Activated B cell treated with CpG ODN at 0.5 μM for 24 hours (primary cell): ENCODE measurements around the gene SND1. TPM values are rescaled to one million over a fixed set of nuclear protein-coding genes. Genes with fewer than 3 reads are reported as not detected.

ENCODE experiments used
- ATAC-seq: fragments of 200-7000 bp; cut with Tn5 transposase; one replicate; pipeline ENCODE4 v1.10.0; 2021; ENCODE audit warnings: low read depth, mild to moderate bottlenecking, moderate library complexity
- CTCF ChIA-PET: fragments of 350-600 bp; sonication (Branson Sonifier 250); formaldehyde crosslinking; loops from one replicate; lab custom pipeline; 2021; ENCODE audit warnings: antibody characterized with exemption; lab: Charles Lee
- POLR2A ChIA-PET: fragments of 350-600 bp; sonication (Branson Sonifier 250); formaldehyde crosslinking; loops from one replicate; lab custom pipeline; 2021; ENCODE audit warnings: antibody characterized with exemption; lab: Charles Lee
- DNase-seq: peaks from one replicate; pipeline ENCODE4 v3.0.0; 2022
- H3K27ac Mint-ChIP-seq: one replicate; pipeline ENCODE4 v1.8.0; 2020; ENCODE audit warnings: mixed read lengths
- H3K27me3 Mint-ChIP-seq: one replicate; pipeline ENCODE4 v1.8.0; 2021; ENCODE audit warnings: mixed read lengths
- H3K36me3 Mint-ChIP-seq: one replicate; pipeline ENCODE4 v1.8.0; 2021; ENCODE audit warnings: low read depth, mixed read lengths
- H3K4me1 Mint-ChIP-seq: one replicate; pipeline ENCODE4 v1.8.0; 2021; ENCODE audit warnings: mixed read lengths
- H3K4me3 Mint-ChIP-seq: one replicate; pipeline ENCODE4 v1.8.0; 2020; ENCODE audit warnings: mild to moderate bottlenecking, mixed read lengths
- H3K9me3 Mint-ChIP-seq: one replicate; pipeline ENCODE4 v1.8.0; 2020; ENCODE audit warnings: mixed read lengths
- CTCF ChIP-seq: fragments of 200-600 bp; IDR thresholded peaks from one replicate; pipeline ENCODE4 v1.8.0; 2022; ENCODE audit warnings: antibody characterized with exemption, mild to moderate bottlenecking
- intact Hi-C: fragments of 100-400 bp; cut with micrococcal nuclease; formaldehyde crosslinking; loops from one replicate; pipeline ENCODE4 v1.15.1; 2024
- total RNA-seq: library from RNA; stranded (reverse); gene quantifications from 2 replicates; pipeline ENCODE4 v1.2.3, GENCODE V29; 2022

The SND1 gene
- total RNA-seq, 1 donor from 2014 or later, result 215 TPM

- intact Hi-C loops, result no loop called here
- no peak for TF ChIP-seq CTCF
- no peaks in the 10 kb centered on the region for H3K9me3 Mint-ChIP-seq
Measured at GRCh38 chr7:127995156-127995880, 343.3 kb downstream of the SND1 start.

GRCh38 chr7:127995881-127996215, 343.9 kb downstream of the SND1 start:
- Mint-ChIP-seq H3K9me3 (no peaks in the 10 kb centered on the region), H3K4me1 (peaks cover 14% of the 10 kb centered on the region), H3K27me3 (no peaks in the 10 kb centered on the region), H3K27ac (no peak overlapping the region), H3K36me3 (peaks cover 72% of the 10 kb centered on the region), H3K4me3 (no peak overlapping the region)
- ATAC-seq (no peak), DNase-seq (no peak)
- CTCF ChIA-PET, result no interaction called here
- POLR2A ChIA-PET, result interaction anchor here (0.7 kb wide), 1 partner anchor 23 kb away, joined by 5 read pairs; no protein-coding TSS in a partner anchor
- TF ChIP-seq CTCF, result no peak
- intact Hi-C loops, result no loop called here

More at GRCh38 chr7:127995156-127995880, 343.3 kb downstream of the SND1 start:
- ATAC-seq, result no peak
- no peak overlapping the region for H3K4me3 Mint-ChIP-seq
- no peak overlapping the region for H3K27ac Mint-ChIP-seq
- ChIA-PET CTCF (no interaction called here), POLR2A (interaction anchor here (0.7 kb wide), 1 partner anchor 24 kb away, joined by 5 read pairs; no protein-coding TSS in a partner anchor)
- no peaks in the 10 kb centered on the region for H3K27me3 Mint-ChIP-seq
- H3K4me1 Mint-ChIP-seq, result peaks cover 10% of the 10 kb centered on the region
- DNase-seq, result no peak
- H3K36me3 Mint-ChIP-seq, result peaks cover 73% of the 10 kb centered on the region

GRCh38 chr7:127996253-127997071, 344.5 kb downstream of the SND1 start:
- Mint-ChIP-seq H3K9me3 (no peaks in the 10 kb centered on the region), H3K4me1 (peaks cover 19% of the 10 kb centered on the region), H3K4me3 (no peak overlapping the region), H3K36me3 (peaks cover 70% of the 10 kb centered on the region), H3K27ac (no peak overlapping the region), H3K27me3 (no peaks in the 10 kb centered on the region)
- DNase-seq (no peak), ATAC-seq (no peak)
- ChIA-PET POLR2A (no interaction called here), CTCF (no interaction called here)
- intact Hi-C loops, result no loop called here
- no peak for TF ChIP-seq CTCF

- ChIA-PET POLR2A (no interaction called here), CTCF (no interaction called here)
- no peak overlapping the region for H3K27ac Mint-ChIP-seq
- H3K4me1 Mint-ChIP-seq, result peaks cover 25% of the 10 kb centered on the region
- no peak for TF ChIP-seq CTCF
- H3K36me3 Mint-ChIP-seq, result peaks cover 63% of the 10 kb centered on the region
- H3K27me3 Mint-ChIP-seq, result no peaks in the 10 kb centered on the region
- intact Hi-C loops, result no loop called here
- H3K9me3 Mint-ChIP-seq, result no peaks in the 10 kb centered on the region
- DNase-seq, result no peak
- no peak for ATAC-seq
- H3K4me3 Mint-ChIP-seq, result no peak overlapping the region
Measured at GRCh38 chr7:127997226-127997922, 345.4 kb downstream of the SND1 start.

- ChIA-PET POLR2A (no interaction called here), CTCF (no interaction called here)
- Mint-ChIP-seq H3K27ac (no peak overlapping the region), H3K4me3 (no peak overlapping the region), H3K27me3 (no peaks in the 10 kb centered on the region), H3K4me1 (peaks cover 38% of the 10 kb centered on the region), H3K36me3 (peaks cover 51% of the 10 kb centered on the region), H3K9me3 (no peaks in the 10 kb centered on the region)
- no peak for ATAC-seq
- intact Hi-C loops, result no loop called here
- TF ChIP-seq CTCF, result no peak
- DNase-seq, result no peak
Measured at GRCh38 chr7:127998671-127999070, 346.7 kb downstream of the SND1 start.
